Heart right ventricle (tissue), 16 donors: ENCODE measurements around the gene XPNPEP3. TPM values are rescaled to one million over a fixed set of nuclear protein-coding genes. Genes with fewer than 3 reads are reported as not detected.

ENCODE experiments used
- ATAC-seq, 8 donors: fragments of 200-7000 bp; cut with Tn5 transposase; one replicate each; pipeline ENCODE4 v1.9.1; 2020; ENCODE audit warnings: mild to moderate bottlenecking in 8 of 8, moderate library complexity in 8 of 8, moderate number of reproducible peaks in 1 of 8
- DNase-seq, 2 donors: peaks; one replicate each; pipeline ENCODE4 v3.0.0-alpha.2; 2020
- H3K27ac ChIP-seq, 10 donors: fragments of 200-600 bp; sonication (generic) in 2 of 10; one replicate each; pipeline versions ENCODE4 v1.5.0 to v1.8.0; 2020 to 2022; ENCODE audit warnings: mild to moderate bottlenecking in 3 of 10
- H3K27me3 ChIP-seq, 7 donors: fragments of 200-600 bp; one replicate each; pipeline ENCODE4 v1.8.0; 2021 to 2022; ENCODE audit warnings: mild to moderate bottlenecking in 2 of 7
- H3K36me3 ChIP-seq, 9 donors: fragments of 200-600 bp; sonication (generic) in 1 of 9; one replicate each; pipeline versions ENCODE4 v1.5.0 to v1.8.0; 2020 to 2022; ENCODE audit warnings: mild to moderate bottlenecking in 2 of 9
- H3K4me1 ChIP-seq, 9 donors: fragments of 200-600 bp; sonication (generic) in 1 of 9; one replicate each; pipeline versions ENCODE4 v1.5.0 to v1.8.0; 2020 to 2022; ENCODE audit warnings: mild to moderate bottlenecking in 4 of 9
- H3K4me3 ChIP-seq, 10 donors: fragments of 200-600 bp; sonication (generic) in 2 of 10; one replicate each; pipeline versions ENCODE4 v1.5.0 to v1.8.0; 2020 to 2022; ENCODE audit warnings: mild to moderate bottlenecking in 7 of 10, moderate library complexity in 2 of 10
- H3K9me3 ChIP-seq, 11 donors: fragments of 200-600 bp in 10 of 11; sonication (generic) in 2 of 11; one replicate each; pipeline versions ENCODE4 v1.5.0 to v1.8.0; 2013 to 2022; ENCODE audit warnings: mild to moderate bottlenecking in 2 of 11, control low read depth in 1 of 11, moderate library complexity in 1 of 11
- CTCF ChIP-seq, 9 donors: fragments of 200-600 bp; sonication (generic) in 2 of 9; IDR thresholded peaks; one replicate each; pipeline versions ENCODE4 v1.5.0 to v1.8.0; 2021 to 2022; ENCODE audit warnings: antibody characterized with exemption in 9 of 9, mild to moderate bottlenecking in 5 of 9, moderate library complexity in 1 of 9
- WGBS, 2 donors: extraction: QIAGEN DNeasy Blood & Tissue Kit; methylation state at CpG; one replicate each; pipeline ENCODE4 v1.1.7; 2013; ENCODE audit warnings: inconsistent platforms in 1 of 2; 5-methylcytosine and 5-hydroxymethylcytosine counted together
- intact Hi-C, 10 donors: fragments of 100-400 bp; cut with DNase I; formaldehyde crosslinking; loops; one replicate each; pipeline versions ENCODE4 v1.11.1 to v1.14.2; 2022
- polyA plus RNA-seq, 2 donors: library from polyadenylated mRNA; stranded (reverse); fragments of 200-250 nt; gene quantifications; one replicate each; pipeline ENCODE4 v1.2.3, GENCODE V29; 2013
- total RNA-seq, 10 donors: library from RNA; stranded (reverse); fragmentation: NEBNext Ultra II Directional in 3 of 10; extraction: Animal tissue kit (Norgen Biotek cat#: 25700) in 3 of 10; gene quantifications; one replicate each; pipeline versions ENCODE4 v1.2.1 to v1.2.4, GENCODE V29; 2021 to 2023
- donor health status: Arrhythmogenic right ventricular cardiomyopathy.
- donor health status: ischemic (EF 13 %, LVEDD 7.1; RV severe dilation, severe dysfunction).
- donor health status: healthy with polysubstance abuse.
- donor health status: DM: no; HTN: yes; CAD: no.
- donor health status: DM: no; HTN: no; CAD: no.
- donor health status: ischemic (EF 25% LVEDD 6.9; RV normal size, moderate dysfunction).
- donor health status: ischemic (EF 25% LVEDD 5.7; RV mildly dilated, moderate dysfunction).
- donor health status: healthy.
- donor health status: DM: yes; HTN: yes; CAD: no.
- donor health status: Ischemic cardiomyopathy.
- donor health status: ischemic (EF 35%, LVEDD 5.7; RV mildly dilated, moderate dysfunction).
- donor health status: nonischemic (EF 11% LVEDD 7.7; RV severe dilation, severe dysfunction).
- donor health status: DM: yes; HTN: yes; CAD: no.
- donor health status: PGD.
- donor health status: ischemic (EF 29% LVEDD 5.4; RV normal size, mild dysfunction).
- donor health status: nonischemic (EF 23%, LVEDD 6.1; RV moderate dilation, normal function).

XPNPEP3 gene
- total and polyA plus RNA-seq, 12 donors: 3.7 to 31.7 (median 24.8) TPM

GRCh38 chr22:40922484-40923303, 65.7 kb downstream of the XPNPEP3 start:
- peak in 7 of 8 donors; percentile 41 to 84 (median 70) for ATAC-seq
- peaks cover 0 to 6% (median 0%) of the 10 kb centered on the region in 9 donors for H3K4me1 ChIP-seq
- no peaks in the 10 kb centered on the region for H3K9me3 ChIP-seq
- intact Hi-C loops: loop anchor here in 8 of 10 donors (5.0 to 10.0 kb wide), 8 partner anchors 172 to 382 kb away; partner anchors contain the start of genes EP300 (in 2 of the 8) and ZC3H7B (in 1 of the 8)
- H3K36me3 ChIP-seq: peaks cover 0 to 94% (median 20%) of the 10 kb centered on the region in 9 donors
- H3K27me3 ChIP-seq: no peaks in the 10 kb centered on the region
- H3K4me3 ChIP-seq: peak overlapping the region in 1 of 10 donors; percentile 11
- no peak overlapping the region for H3K27ac ChIP-seq
- DNase-seq: peak in 1 of 2 donors; percentile 32
- peak; percentile 63 to 85 (median 79) for TF ChIP-seq CTCF (IDR thresholded peaks at IDR 0.05)
- WGBS, 2 donors: 54 to 59% methylated on average over 5 of the region's 5 CpGs

GRCh38 chr22:40928657-40929056, 71.7 kb downstream of the XPNPEP3 start:
- no peak for TF ChIP-seq CTCF (IDR thresholded peaks at IDR 0.05)
- no peak overlapping the region for H3K4me3 ChIP-seq
- DNase-seq: no peak
- H3K36me3 ChIP-seq: peaks cover 0 to 92% (median 18%) of the 10 kb centered on the region in 9 donors
- peaks cover 0 to 5% (median 0%) of the 10 kb centered on the region in 9 donors for H3K4me1 ChIP-seq
- intact Hi-C loops: loop anchor here in 6 of 10 donors (10.0 kb wide), 6 partner anchors 166 to 376 kb away; partner anchors contain the start of genes EP300 (in 2 of the 6) and ZC3H7B (in 1 of the 6)
- ATAC-seq: no peak
- 39 to 58% methylated on average over 1 of the region's 1 CpG for WGBS, 2 donors
- no peaks in the 10 kb centered on the region for H3K9me3 ChIP-seq
- no peak overlapping the region for H3K27ac ChIP-seq
- H3K27me3 ChIP-seq: no peaks in the 10 kb centered on the region

GRCh38 chr22:40932396-40932795, 75.4 kb downstream of the XPNPEP3 start:
- peaks cover 0 to 66% (median 10%) of the 10 kb centered on the region in 9 donors for H3K36me3 ChIP-seq

More at GRCh38 chr22:40932396-40932795, 75.4 kb downstream of the XPNPEP3 start:
- ATAC-seq (no peak), DNase-seq (no peak)
- 91 to 94% methylated on average over 2 of the region's 2 CpGs for WGBS, 2 donors
- Histone ChIP-seq H3K27ac (no peak overlapping the region), H3K27me3 (no peaks in the 10 kb centered on the region), H3K4me3 (no peak overlapping the region), H3K4me1 (peaks cover 0 to 5% (median 0%) of the 10 kb centered on the region in 9 donors), H3K9me3 (no peaks in the 10 kb centered on the region)
- intact Hi-C loops: no loop called here
- TF ChIP-seq CTCF (IDR thresholded peaks at IDR 0.05): no peak
